GM21526 (cell line): ENCODE data around the gene PHACTR3.
A peak's percentile ranks its signal among the peaks of the same experiment; 100 is the strongest.

Source experiments
- ATAC-seq: cut with Tn5 transposase; IDR thresholded peaks from one replicate; pipeline ENCODE4 v1.9.1; 2021; ENCODE audit warnings: moderate library complexity; ENCODE audit not compliant: unreplicated experiment, low FRiP score

The PHACTR3 gene

GRCh38 chr20:59586613-59587012 is 17.7 kb upstream of the PHACTR3 start:
- no peak for ATAC-seq

GRCh38 chr20:59587570-59587969 is 16.8 kb upstream of the PHACTR3 start:
- no peak for ATAC-seq

- no peak for ATAC-seq
These were observed 16.0 kb upstream of the PHACTR3 start for GRCh38 chr20:59588236-59588855.

- ATAC-seq = no peak
These were observed 15.2 kb upstream of the PHACTR3 start for GRCh38 chr20:59589086-59589684.

GRCh38 chr20:59591061-59591460 is 13.3 kb upstream of the PHACTR3 start:
- no peak for ATAC-seq

DNA sequence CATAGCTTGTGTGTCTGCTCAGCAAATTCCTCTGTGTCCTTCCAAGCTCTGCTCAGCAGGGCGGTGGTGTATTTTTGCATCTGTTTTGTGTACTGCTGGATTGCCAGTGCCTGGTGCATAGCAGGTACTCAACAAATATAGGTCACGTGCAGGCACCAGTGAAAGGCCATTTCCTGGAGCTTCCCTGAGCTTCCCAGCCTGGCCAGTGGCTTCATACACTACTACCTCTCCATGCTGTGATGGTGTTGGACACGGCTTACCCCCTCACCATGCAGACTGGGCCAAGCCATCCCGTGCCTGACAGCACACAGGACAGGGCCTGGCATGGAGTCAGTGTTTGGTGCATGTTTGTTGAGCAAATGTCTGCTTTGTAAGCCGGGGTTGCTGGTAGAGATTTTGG is 7.7 kb upstream of the PHACTR3 start:
- ATAC-seq = no peak

- ATAC-seq = no peak
These were observed 7.1 kb upstream of the PHACTR3 start for GRCh38 chr20:59597240-59597639.

DNA sequence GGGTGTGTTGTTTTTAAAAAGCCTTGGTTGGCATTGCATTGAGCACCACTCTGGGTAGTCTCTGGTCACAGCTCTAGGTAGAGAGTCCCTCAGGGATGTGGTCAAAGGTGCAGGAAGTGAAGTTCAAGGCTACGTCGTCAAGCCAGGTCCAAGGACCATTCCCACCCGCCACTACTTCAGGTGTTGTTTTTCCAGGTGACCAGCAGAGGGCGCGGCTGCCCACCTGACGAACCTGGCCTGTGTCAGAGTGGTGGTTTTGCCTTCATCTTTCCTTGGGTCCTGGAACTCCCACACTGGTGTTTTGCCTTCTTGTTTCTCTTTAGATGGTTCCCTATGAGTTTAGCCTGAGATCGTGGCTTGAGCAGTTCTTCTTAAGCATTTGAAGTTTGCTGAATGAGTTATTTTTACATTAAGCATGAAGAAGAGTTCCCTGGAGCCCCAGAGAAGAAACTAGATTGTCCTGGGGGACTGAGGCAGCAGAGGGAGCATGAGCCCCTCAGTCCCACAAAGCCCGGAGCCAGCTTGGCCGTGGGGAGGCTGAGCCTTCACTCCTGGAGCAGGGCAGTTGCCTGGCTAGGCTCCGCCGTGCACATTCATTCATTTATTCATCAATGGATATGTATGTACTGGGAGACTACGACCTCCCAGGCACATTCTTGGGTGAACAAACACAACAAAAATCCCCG is 5.6 kb upstream of the PHACTR3 start:
- peak; percentile 78 for ATAC-seq

- no peak for ATAC-seq
These were observed 4.4 kb upstream of the PHACTR3 start for GRCh38 chr20:59599941-59600340.

DNA sequence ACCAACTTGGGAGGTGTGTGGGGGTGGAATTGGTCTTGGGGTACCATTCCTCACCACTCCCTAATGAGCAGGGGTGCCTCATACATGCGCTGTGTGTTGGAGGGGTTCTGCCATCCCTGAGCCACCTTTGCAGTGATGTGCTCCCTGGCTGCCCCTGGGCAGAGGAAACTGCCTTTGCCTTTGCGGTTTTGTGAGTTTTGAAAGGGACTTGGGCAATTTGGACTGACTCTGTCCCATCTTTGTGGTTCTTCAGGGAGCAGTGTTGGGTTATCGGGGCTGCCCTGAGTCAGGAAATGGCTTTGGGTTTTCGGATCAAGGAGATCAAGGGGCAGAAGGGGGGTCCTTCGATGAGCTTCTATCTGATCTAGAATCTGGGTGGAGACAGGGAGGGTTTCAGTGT is 3.9 kb upstream of the PHACTR3 start:
- no peak for ATAC-seq

DNA sequence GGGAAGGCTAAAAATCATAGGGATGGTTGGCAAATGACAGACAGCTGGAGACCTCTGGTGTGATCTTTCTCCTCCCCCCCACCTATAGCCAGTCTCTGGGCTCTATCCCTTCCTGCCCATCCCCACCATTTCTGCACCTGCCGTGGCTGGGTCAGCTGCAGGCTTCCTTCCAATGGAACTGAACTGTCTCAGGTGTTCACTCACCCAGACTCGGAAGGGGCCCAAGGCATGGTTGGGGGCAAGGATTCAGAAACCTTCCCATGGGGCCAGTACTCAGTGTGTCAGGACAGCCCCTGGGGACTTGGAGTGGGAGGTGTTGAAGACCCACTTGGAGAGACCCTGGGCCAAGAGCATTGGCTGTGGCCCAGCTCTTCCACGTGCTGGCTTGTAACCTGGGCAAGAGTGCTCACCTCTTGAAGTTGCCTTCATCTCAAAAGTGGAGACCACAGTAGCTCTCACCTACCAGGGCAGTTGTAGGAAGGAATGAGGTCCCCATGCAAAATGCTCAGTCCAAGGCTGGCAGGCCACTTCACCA is 1.7 kb upstream of the PHACTR3 start:
- no peak for ATAC-seq

- ATAC-seq = no peak
These were observed 1.2 kb upstream of the PHACTR3 start for GRCh38 chr20:59603176-59603575.

GRCh38 chr20:59604741-59605600 is 631 bp downstream of the PHACTR3 start:
- ATAC-seq = no peak

GRCh38 chr20:59605601-59606364 is 1.4 kb downstream of the PHACTR3 start:
- no peak for ATAC-seq

DNA sequence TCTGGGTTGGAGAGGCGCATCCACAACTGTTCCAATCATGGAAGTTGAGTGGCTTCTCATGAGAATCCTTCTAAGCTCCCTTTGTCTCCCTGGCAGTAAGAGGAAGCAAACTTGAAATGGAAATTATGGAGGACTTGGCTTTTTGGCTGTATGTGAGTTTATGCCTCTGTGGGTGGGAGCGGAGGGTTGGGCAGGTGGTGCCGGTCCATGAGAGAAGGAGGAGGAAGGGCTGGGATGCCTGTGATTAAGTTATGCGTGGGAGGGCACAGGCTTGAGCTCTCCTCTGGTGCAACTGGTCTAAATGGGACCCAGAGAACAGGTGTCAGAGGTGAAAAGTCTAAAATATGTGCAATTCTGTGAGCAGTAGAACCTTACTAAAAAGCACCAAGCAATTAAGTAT is 2.2 kb downstream of the PHACTR3 start:
- ATAC-seq = no peak

GRCh38 chr20:59608396-59608795 is 4.1 kb downstream of the PHACTR3 start:
- no peak for ATAC-seq

DNA sequence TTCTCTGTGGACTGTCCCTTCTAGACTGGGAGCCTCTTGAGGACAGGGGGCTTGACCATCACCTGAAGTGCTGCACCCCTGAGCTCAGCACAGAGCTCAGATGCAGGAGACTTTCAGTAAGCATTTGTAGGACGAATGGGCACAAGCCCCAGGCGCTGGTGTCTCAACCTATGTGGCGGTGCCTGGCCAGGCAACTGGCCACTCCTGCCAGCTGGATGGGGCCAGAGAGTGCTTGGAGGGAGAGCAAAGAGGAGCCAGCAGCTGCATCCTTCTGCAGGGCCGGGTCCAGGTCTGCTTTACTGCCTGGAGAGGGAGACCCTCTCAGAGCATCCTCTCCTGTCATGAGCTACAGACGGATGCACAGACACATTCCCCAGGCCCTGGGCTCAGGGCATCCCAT is 4.5 kb downstream of the PHACTR3 start:
- no peak for ATAC-seq

GRCh38 chr20:59611286-59611685 is 6.9 kb downstream of the PHACTR3 start:
- ATAC-seq = no peak

DNA sequence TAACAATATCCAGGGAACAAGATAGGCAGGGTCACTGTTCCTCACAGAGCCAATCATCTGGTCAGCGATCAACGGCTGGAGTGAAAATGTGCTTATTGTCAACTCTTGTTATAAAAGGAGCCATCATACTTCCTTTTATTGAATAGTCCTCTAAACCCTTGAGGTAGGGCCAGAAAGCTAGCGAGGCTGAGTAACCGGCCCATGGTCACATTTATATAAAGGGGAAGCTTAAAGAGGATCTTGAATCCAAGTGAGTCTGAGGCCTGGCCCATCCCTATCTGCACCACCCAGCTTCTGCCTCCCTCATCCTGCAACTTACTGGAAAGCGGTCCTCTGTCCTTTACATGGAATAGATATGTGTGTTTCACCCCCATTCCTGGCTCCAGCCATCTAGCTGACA is 9.5 kb downstream of the PHACTR3 start:
- no peak for ATAC-seq

GRCh38 chr20:59614714-59615113 is 10.4 kb downstream of the PHACTR3 start:
- no peak for ATAC-seq
